Activated CD4-positive, alpha-beta T cell treated with anti-CD3 and anti-CD28 coated beads, Interleukin-2, amount 10 ng/mL, durations not matched to agents 7 days and 5 days (primary cell): ENCODE data around the gene TTPAL. TPM values are rescaled to one million over a fixed set of nuclear protein-coding genes. Genes with fewer than 3 reads are reported as not detected.

Source experiments
- CTCF ChIA-PET: fragments of 350-600 bp; sonication (Branson Sonifier 250); formaldehyde crosslinking; loops from one replicate; lab custom pipeline; 2021; ENCODE audit warnings: antibody characterized with exemption; lab: Charles Lee
- POLR2A ChIA-PET: fragments of 350-600 bp; sonication (Branson Sonifier 250); formaldehyde crosslinking; loops from one replicate; lab custom pipeline; 2021; ENCODE audit warnings: antibody characterized with exemption; lab: Charles Lee
- DNase-seq: peaks from one replicate; pipeline ENCODE4 v3.0.0-alpha.2; 2020
- H3K27ac Mint-ChIP-seq: one replicate; pipeline ENCODE4 v1.8.0; 2021; ENCODE audit warnings: mild to moderate bottlenecking, moderate library complexity, mixed read lengths
- H3K27me3 Mint-ChIP-seq: one replicate; pipeline ENCODE4 v1.8.0; 2021; ENCODE audit warnings: mixed read lengths
- H3K36me3 Mint-ChIP-seq: one replicate; pipeline ENCODE4 v1.8.0; 2021; ENCODE audit warnings: low read depth, mixed read lengths
- H3K4me1 Mint-ChIP-seq: one replicate; pipeline ENCODE4 v1.8.0; 2021; ENCODE audit warnings: mixed read lengths
- H3K4me3 Mint-ChIP-seq: one replicate; pipeline ENCODE4 v1.8.0; 2021; ENCODE audit warnings: mild to moderate bottlenecking, moderate library complexity, mixed read lengths
- H3K9me3 Mint-ChIP-seq: one replicate; pipeline ENCODE4 v1.8.0; 2021; ENCODE audit warnings: mixed read lengths
- total RNA-seq, 2 experiments: library from RNA; stranded (reverse); gene quantifications; one replicate each; pipeline ENCODE4 v1.2.3, GENCODE V29; 2021

TTPAL gene
- total RNA-seq, 2 experiments from 2014 or later = 17.1 to 19.5 TPM

DNA sequence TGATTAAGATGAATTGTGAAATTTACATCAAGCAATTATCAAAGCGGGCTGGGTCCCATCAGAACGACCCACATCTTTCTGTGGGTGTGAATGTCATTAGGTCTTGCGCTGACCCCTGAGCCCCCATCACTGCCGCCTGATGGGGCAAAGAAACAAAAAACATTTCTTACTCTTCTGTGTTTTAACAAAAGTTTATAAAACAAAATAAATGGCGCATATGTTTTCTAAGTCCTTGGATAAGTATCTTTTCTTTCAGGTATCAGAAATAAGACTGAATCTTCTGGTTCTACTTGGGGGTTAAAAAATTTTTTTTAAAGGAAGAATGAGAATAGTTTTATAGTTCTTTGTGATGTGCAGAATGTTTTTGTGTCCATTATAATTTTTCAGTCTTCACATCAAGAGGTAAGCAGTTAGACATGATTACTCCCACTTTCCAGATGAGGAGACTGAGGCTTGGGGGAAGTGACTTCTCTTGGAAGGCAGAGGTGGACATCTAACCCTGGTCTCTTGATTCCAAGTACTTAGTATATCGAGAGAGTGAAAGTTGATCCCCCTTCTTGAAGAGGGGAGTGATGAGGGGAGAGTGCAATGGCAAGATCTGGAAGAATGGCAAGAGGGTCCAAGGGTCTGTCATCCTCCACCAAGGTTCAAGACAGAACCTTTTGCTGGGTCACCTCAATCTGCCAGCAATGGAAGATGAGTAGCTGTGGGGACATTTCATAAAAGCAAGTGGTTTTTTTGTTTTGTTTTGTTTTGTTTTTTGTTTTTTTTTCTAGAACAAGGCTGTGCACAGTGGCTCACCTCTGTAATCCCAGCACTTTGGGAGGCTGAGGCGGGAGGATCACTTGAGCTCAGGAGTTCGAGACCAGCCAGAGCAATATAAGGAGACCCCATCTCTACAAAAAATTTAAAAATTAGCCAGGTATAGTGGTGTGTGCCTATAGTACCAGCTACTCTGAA is 42.8 kb upstream of the TTPAL start:
- Mint-ChIP-seq H3K27me3 (peaks cover 7% of the 10 kb centered on the region), H3K27ac (no peak overlapping the region), H3K4me1 (no peaks in the 10 kb centered on the region), H3K36me3 (no peaks in the 10 kb centered on the region), H3K9me3 (no peaks in the 10 kb centered on the region), H3K4me3 (no peak overlapping the region)
- no peak for DNase-seq
- ChIA-PET CTCF (no interaction called here), POLR2A (no interaction called here)

- H3K27me3 Mint-ChIP-seq = peaks cover 7% of the 10 kb centered on the region
- H3K4me1 Mint-ChIP-seq = no peaks in the 10 kb centered on the region
- ChIA-PET POLR2A (no interaction called here), CTCF (no interaction called here)
- no peaks in the 10 kb centered on the region for H3K9me3 Mint-ChIP-seq
- DNase-seq = no peak
- no peak overlapping the region for H3K4me3 Mint-ChIP-seq
- no peaks in the 10 kb centered on the region for H3K36me3 Mint-ChIP-seq
- H3K27ac Mint-ChIP-seq = no peak overlapping the region
Measured at GRCh38 chr20:44433751-44434538, 41.7 kb upstream of the TTPAL start.

DNA sequence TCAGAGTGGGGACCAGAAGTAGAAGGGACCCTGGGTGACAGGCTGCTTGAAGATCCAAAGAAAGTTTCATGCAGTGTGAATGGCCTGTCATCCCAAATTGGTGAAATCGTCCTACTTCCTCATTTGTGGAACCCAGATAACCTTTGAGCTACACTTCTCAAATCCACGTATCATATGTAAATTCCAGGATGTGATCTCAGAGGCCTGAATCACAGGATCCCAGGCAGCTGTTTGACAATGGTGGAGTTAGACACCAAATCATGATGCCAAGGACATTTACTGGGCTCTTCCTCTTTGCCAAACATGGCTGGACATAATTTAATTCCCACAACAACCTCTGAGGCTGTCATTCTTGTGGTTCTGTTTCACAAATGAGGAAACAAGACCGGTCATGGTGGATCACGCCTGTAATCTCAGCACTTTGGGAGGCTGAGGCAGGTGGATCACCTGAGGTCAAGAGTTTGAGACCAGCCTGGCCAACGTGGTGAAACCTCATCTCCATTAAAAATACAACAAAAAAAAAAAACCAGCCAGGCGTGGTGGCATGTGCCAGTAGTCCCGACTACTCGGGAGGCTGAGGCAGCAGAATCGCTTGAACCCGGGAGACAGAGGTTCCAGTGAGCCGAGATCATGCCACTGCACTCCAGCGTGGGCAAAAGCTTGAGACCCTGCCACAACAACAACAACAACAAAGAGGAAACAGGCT is 39.9 kb upstream of the TTPAL start:
- ChIA-PET CTCF (interaction anchor here (0.5 kb wide), 1 partner anchor 183 kb away, joined by 3 read pairs; no protein-coding TSS in a partner anchor), POLR2A (no interaction called here)
- Mint-ChIP-seq H3K4me3 (no peak overlapping the region), H3K9me3 (no peaks in the 10 kb centered on the region), H3K36me3 (no peaks in the 10 kb centered on the region), H3K27ac (no peak overlapping the region), H3K27me3 (peaks cover 7% of the 10 kb centered on the region), H3K4me1 (no peaks in the 10 kb centered on the region)
- DNase-seq = no peak

GRCh38 chr20:44436393-44436792 is 39.3 kb upstream of the TTPAL start:
- Mint-ChIP-seq H3K27me3 (peaks cover 7% of the 10 kb centered on the region), H3K4me1 (no peaks in the 10 kb centered on the region), H3K36me3 (no peaks in the 10 kb centered on the region), H3K4me3 (no peak overlapping the region), H3K9me3 (no peaks in the 10 kb centered on the region), H3K27ac (no peak overlapping the region)
- ChIA-PET CTCF (no interaction called here), POLR2A (no interaction called here)
- no peak for DNase-seq

- no peak overlapping the region for H3K27ac Mint-ChIP-seq
- CTCF ChIA-PET = no interaction called here
- H3K4me3 Mint-ChIP-seq = no peak overlapping the region
- H3K4me1 Mint-ChIP-seq = no peaks in the 10 kb centered on the region
- no peaks in the 10 kb centered on the region for H3K9me3 Mint-ChIP-seq
- peaks cover 7% of the 10 kb centered on the region for H3K27me3 Mint-ChIP-seq
- no peaks in the 10 kb centered on the region for H3K36me3 Mint-ChIP-seq
- POLR2A ChIA-PET = no interaction called here
- DNase-seq = no peak
Measured at GRCh38 chr20:44437497-44437896, 38.2 kb upstream of the TTPAL start.

- no peaks in the 10 kb centered on the region for H3K4me1 Mint-ChIP-seq
- no peaks in the 10 kb centered on the region for H3K9me3 Mint-ChIP-seq
- no peaks in the 10 kb centered on the region for H3K36me3 Mint-ChIP-seq
- no peak for DNase-seq
- CTCF ChIA-PET = no interaction called here
- H3K27me3 Mint-ChIP-seq = peaks cover 5% of the 10 kb centered on the region
- no peak overlapping the region for H3K4me3 Mint-ChIP-seq
- POLR2A ChIA-PET = interaction anchor here (0.6 kb wide), 1 partner anchor 111 kb away, joined by 8 read pairs; no protein-coding TSS in a partner anchor
- no peak overlapping the region for H3K27ac Mint-ChIP-seq
Measured at GRCh38 chr20:44438782-44439181, 36.9 kb upstream of the TTPAL start.

DNA sequence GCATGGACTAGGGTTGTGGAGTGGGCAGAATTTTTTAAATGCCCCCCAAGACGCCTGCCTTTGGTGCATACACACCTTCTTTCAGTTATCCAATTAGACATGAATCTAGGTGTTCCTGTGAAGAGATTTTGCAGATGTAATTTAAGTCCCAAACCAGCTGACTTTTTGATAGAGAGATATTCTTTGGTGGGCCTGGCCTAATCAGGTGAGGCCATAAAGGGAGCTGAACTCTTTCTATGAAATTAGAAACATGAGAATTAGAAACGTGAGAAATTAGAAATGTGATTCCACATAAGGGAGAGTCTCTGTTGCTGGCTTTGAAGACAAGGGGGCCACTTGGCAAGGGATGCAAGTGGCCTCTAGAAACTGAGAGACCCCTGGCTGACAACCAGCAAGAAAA is 36.4 kb upstream of the TTPAL start:
- ChIA-PET CTCF (no interaction called here), POLR2A (interaction anchor here (0.6 kb wide), 1 partner anchor 112 kb away, joined by 8 read pairs; no protein-coding TSS in a partner anchor)
- Mint-ChIP-seq H3K4me3 (no peak overlapping the region), H3K36me3 (no peaks in the 10 kb centered on the region), H3K9me3 (no peaks in the 10 kb centered on the region), H3K27me3 (no peaks in the 10 kb centered on the region), H3K27ac (no peak overlapping the region), H3K4me1 (no peaks in the 10 kb centered on the region)
- DNase-seq = no peak

DNA sequence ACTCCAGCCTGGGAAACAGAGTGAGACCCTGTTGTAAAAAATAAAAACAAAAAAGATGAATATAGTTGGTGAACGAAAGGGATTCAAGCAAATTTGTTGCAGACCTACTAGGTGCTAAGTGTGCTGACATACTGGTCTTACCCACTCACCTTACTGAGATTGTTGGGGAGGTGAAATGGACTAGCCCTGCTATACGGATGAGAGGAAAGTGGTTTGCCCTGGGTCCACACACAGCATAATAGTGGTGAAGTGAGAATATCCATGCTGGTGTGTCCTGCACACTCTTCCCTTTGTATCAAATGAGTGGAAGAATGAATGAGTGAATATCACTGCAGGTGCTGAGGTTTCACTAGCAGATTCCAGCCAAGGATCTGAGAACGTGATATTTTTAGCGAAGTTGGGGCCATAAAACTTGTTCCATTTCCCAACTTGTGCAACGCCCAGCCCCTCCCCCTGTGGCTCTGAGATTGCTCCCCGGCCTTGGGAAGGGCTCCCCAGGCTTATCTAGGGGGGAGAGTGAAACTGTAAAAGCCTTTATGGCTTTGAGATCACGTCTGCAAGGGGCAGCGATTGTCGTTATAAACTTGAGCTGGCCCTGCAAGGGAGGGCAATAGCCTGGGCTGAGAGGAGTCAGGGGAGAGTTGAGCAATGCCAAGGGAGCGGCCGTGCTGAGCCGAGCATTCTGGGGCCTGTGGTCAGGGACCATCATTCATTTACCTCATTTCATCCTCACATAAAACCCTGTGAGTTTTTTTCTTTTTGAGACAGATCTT is 33.2 kb upstream of the TTPAL start:
- Mint-ChIP-seq H3K9me3 (no peaks in the 10 kb centered on the region), H3K4me3 (no peak overlapping the region), H3K27me3 (no peaks in the 10 kb centered on the region), H3K4me1 (no peaks in the 10 kb centered on the region), H3K36me3 (no peaks in the 10 kb centered on the region), H3K27ac (no peak overlapping the region)
- POLR2A ChIA-PET = no interaction called here
- DNase-seq = no peak
- CTCF ChIA-PET = no interaction called here

GRCh38 chr20:44445742-44446710 is 29.6 kb upstream of the TTPAL start:
- Mint-ChIP-seq H3K27ac (no peak overlapping the region), H3K9me3 (no peaks in the 10 kb centered on the region), H3K36me3 (no peaks in the 10 kb centered on the region), H3K4me1 (no peaks in the 10 kb centered on the region), H3K4me3 (no peak overlapping the region), H3K27me3 (no peaks in the 10 kb centered on the region)
- POLR2A ChIA-PET = no interaction called here
- no peak for DNase-seq
- CTCF ChIA-PET = no interaction called here

DNA sequence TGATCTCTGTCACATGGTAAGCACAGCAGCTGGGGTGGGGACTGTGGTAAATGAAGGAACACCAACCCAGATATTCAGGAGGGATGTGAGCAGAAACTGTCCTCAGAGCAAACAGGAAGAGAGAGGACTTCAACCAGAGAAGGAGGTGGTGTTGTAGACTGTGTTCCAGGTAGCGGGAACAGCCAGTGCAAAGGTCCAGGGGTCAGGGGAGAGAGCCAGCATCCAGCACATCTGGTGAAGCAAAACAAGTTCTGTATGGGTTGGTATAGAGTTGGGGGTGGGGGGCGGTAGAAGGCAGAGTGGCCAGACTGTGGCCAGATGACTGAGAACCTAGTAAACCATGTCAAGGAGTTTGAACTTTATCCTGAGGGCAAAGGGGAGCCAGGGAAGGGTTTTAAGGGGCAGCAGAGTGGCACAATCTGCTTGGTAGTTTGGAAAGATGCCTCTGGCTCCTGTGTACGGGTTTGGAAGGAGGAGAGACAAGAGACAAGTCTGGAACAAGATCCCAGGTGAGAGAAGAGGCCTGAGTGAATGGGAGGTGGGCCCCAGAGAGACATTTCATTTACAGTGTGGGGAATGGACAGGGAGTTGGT is 27.8 kb upstream of the TTPAL start:
- ChIA-PET CTCF (no interaction called here), POLR2A (no interaction called here)
- no peaks in the 10 kb centered on the region for H3K9me3 Mint-ChIP-seq
- H3K4me3 Mint-ChIP-seq = no peak overlapping the region
- no peak for DNase-seq
- no peak overlapping the region for H3K27ac Mint-ChIP-seq
- no peaks in the 10 kb centered on the region for H3K36me3 Mint-ChIP-seq
- H3K4me1 Mint-ChIP-seq = no peaks in the 10 kb centered on the region
- no peaks in the 10 kb centered on the region for H3K27me3 Mint-ChIP-seq
